Measurements from ENCODE around the gene RASAL1. TPM values are rescaled to one million over a fixed set of nuclear protein-coding genes. Genes with fewer than 3 reads are reported as not detected.
A peak's percentile ranks its signal among the peaks of the same experiment; 100 is the strongest.

The RASAL1 gene
- total and polyA plus RNA-seq, 11 donors = not detected

DNA sequence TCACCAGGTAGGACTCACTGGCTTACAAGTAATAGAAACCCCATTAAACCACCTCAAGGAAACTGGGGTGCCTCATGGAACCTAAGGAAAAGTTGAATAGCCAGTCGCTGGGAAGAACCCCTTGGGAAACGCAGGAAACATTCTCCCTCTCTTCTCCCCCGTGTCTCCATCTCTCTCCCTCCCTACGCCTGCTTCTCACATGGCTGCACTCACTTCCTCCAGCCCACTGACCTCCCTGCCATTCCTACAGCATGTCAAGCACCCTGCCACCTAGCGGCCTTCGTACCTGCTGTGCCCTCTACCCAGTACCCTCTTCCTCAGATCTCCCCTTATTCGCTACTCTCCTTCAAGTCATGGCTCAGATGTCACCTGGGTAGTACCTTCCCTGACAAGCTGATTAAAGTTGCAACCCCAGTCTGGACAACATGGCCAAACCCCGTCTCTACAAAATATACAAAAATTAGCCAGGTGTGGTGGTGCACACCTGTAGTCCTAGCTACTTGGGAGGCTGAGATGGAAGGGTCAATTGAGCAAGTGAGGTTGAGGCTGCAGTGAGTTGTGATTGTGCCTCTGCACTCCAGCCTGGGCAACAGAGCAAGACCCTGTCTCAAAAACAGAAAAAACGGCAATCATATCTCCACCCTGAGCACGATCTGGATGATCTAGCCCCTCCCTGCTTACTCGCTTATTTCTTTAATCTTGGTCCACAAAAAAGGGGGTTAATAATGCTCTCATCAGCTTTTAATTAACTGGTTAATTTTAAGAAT is 85.4 kb downstream of the RASAL1 start:
- peaks cover 0 to 21% (median 4%) of the 10 kb centered on the region in 9 donors for H3K27me3 ChIP-seq
- no peak overlapping the region for H3K27ac ChIP-seq
- no peak overlapping the region for H3K4me3 ChIP-seq
- TF ChIP-seq, protein P1, sequence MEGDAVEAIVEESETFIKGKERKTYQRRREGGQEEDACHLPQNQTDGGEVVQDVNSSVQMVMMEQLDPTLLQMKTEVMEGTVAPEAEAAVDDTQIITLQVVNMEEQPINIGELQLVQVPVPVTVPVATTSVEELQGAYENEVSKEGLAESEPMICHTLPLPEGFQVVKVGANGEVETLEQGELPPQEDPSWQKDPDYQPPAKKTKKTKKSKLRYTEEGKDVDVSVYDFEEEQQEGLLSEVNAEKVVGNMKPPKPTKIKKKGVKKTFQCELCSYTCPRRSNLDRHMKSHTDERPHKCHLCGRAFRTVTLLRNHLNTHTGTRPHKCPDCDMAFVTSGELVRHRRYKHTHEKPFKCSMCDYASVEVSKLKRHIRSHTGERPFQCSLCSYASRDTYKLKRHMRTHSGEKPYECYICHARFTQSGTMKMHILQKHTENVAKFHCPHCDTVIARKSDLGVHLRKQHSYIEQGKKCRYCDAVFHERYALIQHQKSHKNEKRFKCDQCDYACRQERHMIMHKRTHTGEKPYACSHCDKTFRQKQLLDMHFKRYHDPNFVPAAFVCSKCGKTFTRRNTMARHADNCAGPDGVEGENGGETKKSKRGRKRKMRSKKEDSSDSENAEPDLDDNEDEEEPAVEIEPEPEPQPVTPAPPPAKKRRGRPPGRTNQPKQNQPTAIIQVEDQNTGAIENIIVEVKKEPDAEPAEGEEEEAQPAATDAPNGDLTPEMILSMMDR (IDR thresholded peaks at IDR 0.05) = peak in 2 of 12 donors; percentile 9 to 20
- no peak for TF ChIP-seq POLR2A (IDR thresholded peaks at IDR 0.05)
- H3K9me3 ChIP-seq = no peaks in the 10 kb centered on the region
- H3K4me1 ChIP-seq = no peaks in the 10 kb centered on the region
- intact Hi-C loops (cut with DNase I) = loop anchor here (2.0 to 5.0 kb wide), 9 partner anchors 47 to 125 kb away; no protein-coding TSS in a partner anchor
- DNase-seq (no peak), ATAC-seq (no peak)
- H3K36me3 ChIP-seq = no peaks in the 10 kb centered on the region
- 46 to 55% (median 48%) methylated on average over 11 of the region's 11 CpGs for WGBS, 4 donors

Small RNA genes within 50 kb of the gene (microRNA-seq; reads per million reads assigned to microRNA genes)
- gene MIR7106 = 0 to 0.06 (median 0) reads per million in 4 donors

Other genes starting within 250 kb of the RASAL1 start
- gene OAS1, start 228.8 kb downstream of the RASAL1 start, total RNA-seq = 10 to 100 TPM in 4 of 9 donors, 1 to 10 TPM in 5; 4.1 to 34.8 (median 8.0) TPM
- 1 to 10 TPM; 4.1 to 5.8 TPM for gene OAS1, start 228.8 kb downstream of the RASAL1 start, polyA plus RNA-seq
- 10 to 100 TPM in 4 of 9 donors, 1 to 10 TPM in 5; 5.7 to 45.1 (median 10.0) TPM for gene OAS3, start 197.3 kb downstream of the RASAL1 start, total RNA-seq
- 1 to 10 TPM; 4.1 to 4.6 TPM for gene OAS3, start 197.3 kb downstream of the RASAL1 start, polyA plus RNA-seq
- gene OAS2, start 157.2 kb downstream of the RASAL1 start, total RNA-seq = 10 to 100 TPM in 4 of 9 donors, 1 to 10 TPM in 5; 6.0 to 46.1 (median 9.8) TPM
- gene OAS2, start 157.2 kb downstream of the RASAL1 start, polyA plus RNA-seq = 1 to 10 TPM; 3.8 to 4.2 TPM
- gene DTX1, start 79.0 kb downstream of the RASAL1 start, total RNA-seq = 1 to 10 TPM; 1.2 to 3.2 (median 2.4) TPM
- 1 to 10 TPM in 1 of 2 donors, under 1 TPM in 1; 0.50 to 1.2 TPM for gene DTX1, start 79.0 kb downstream of the RASAL1 start, polyA plus RNA-seq
- gene CFAP73, start 14.0 kb upstream of the RASAL1 start, total RNA-seq = not detected
- gene CFAP73, start 14.0 kb upstream of the RASAL1 start, polyA plus RNA-seq = under 1 TPM; 0.04 to 0.11 TPM
- gene DDX54, start 49.7 kb upstream of the RASAL1 start, total RNA-seq = 10 to 100 TPM; 28.2 to 60.2 (median 38.2) TPM
- 10 to 100 TPM; 23.4 to 53.2 TPM for gene DDX54, start 49.7 kb upstream of the RASAL1 start, polyA plus RNA-seq
- 10 to 100 TPM; 13.3 to 30.7 (median 16.0) TPM for gene RITA1, start 50.0 kb upstream of the RASAL1 start, total RNA-seq
- 10 to 100 TPM; 10.4 to 12.9 TPM for gene RITA1, start 50.0 kb upstream of the RASAL1 start, polyA plus RNA-seq
- 100 to 1,000 TPM in 4 of 9 donors, 10 to 100 TPM in 5; 52.1 to 136 (median 92.0) TPM for gene TPCN1, start 85.7 kb upstream of the RASAL1 start, total RNA-seq
- gene TPCN1, start 85.7 kb upstream of the RASAL1 start, polyA plus RNA-seq = 10 to 100 TPM; 22.6 to 75.1 TPM
- gene SLC8B1, start 199.3 kb upstream of the RASAL1 start, total RNA-seq = 10 to 100 TPM in 8 of 9 donors, 1 to 10 TPM in 1; 9.7 to 33.2 (median 12.3) TPM
- gene SLC8B1, start 199.3 kb upstream of the RASAL1 start, polyA plus RNA-seq = 1 to 10 TPM; 8.8 to 8.9 TPM
- 10 to 100 TPM; 28.8 to 66.6 (median 33.6) TPM for gene PLBD2, start 222.8 kb upstream of the RASAL1 start, total RNA-seq
- gene PLBD2, start 222.8 kb upstream of the RASAL1 start, polyA plus RNA-seq = 10 to 100 TPM; 15.6 to 17.5 TPM

All from heart left ventricle (tissue), 16 donors.